Gastrocnemius medialis (tissue), 4 donors: ENCODE measurements around the gene CCDC54.

ENCODE experiments used
- CTCF ChIP-seq, 5 experiments: fragments of 450-650 bp in 3 of 5; fragments of 200-600 bp in 2 of 5; sonication (generic) in 2 of 5; IDR thresholded peaks in 4 of 5; conservative IDR thresholded peaks in 1 of 5; 1 replicate in 4 of 5; 2 replicates in 1 of 5; pipeline ENCODE4 v1.5.1; 2016 to 2019; ENCODE audit warnings: antibody characterized with exemption in 5 of 5, mild to moderate bottlenecking in 3 of 5, moderate library complexity in 3 of 5
- POLR2A ChIP-seq, 2 donors: fragments of 450-650 bp; IDR thresholded peaks; one replicate each; pipeline ENCODE4 v1.6.1; 2017; ENCODE audit warnings: antibody characterized with exemption in 2 of 2, mild to moderate bottlenecking in 2 of 2, moderate library complexity in 2 of 2

GRCh38 chr3:107411056-107411455 is 33.8 kb downstream of the CCDC54 start:
- TF ChIP-seq CTCF (IDR thresholded peaks at IDR 0.05 in 4 of 5, conservative IDR thresholded peaks at IDR 0.05 in 1 of 5) = no peak
- TF ChIP-seq POLR2A (IDR thresholded peaks at IDR 0.05) = no peak
